GM19467 (cell line): ENCODE data around the gene PCLO.
"Not testable (repeated sequence)": the region's sequence is repeated elsewhere in the genome, so short reads cannot be mapped to it uniquely, and the experiment has no call there.

Experiments used
- ATAC-seq: cut with Tn5 transposase; IDR thresholded peaks from one replicate; pipeline ENCODE4 v1.9.1; 2021; ENCODE audit warnings: mild to moderate bottlenecking, moderate library complexity; ENCODE audit not compliant: unreplicated experiment

PCLO gene

GRCh38 chr7:83055197-83055596, 107.5 kb downstream of the PCLO start:
- ATAC-seq = no peak

GRCh38 chr7:83054472-83054871, 108.2 kb downstream of the PCLO start:
- ATAC-seq = no peak

- ATAC-seq = no peak
These were observed 108.7 kb downstream of the PCLO start for GRCh38 chr7:83053965-83054364.

- ATAC-seq = no peak
These were observed 122.2 kb downstream of the PCLO start for GRCh38 chr7:83040484-83040883.

- ATAC-seq = no peak
These were observed 123.9 kb downstream of the PCLO start for GRCh38 chr7:83038787-83039186.

GRCh38 chr7:83036721-83037380, 125.8 kb downstream of the PCLO start:
- ATAC-seq = no peak

- ATAC-seq = no peak
These were observed 126.6 kb downstream of the PCLO start for GRCh38 chr7:83036130-83036529.

- no peak for ATAC-seq
These were observed 130.5 kb downstream of the PCLO start for GRCh38 chr7:83032195-83032594.

- not testable (repeated sequence) for ATAC-seq
These were observed 138.6 kb downstream of the PCLO start for GRCh38 chr7:83023817-83024665.

GRCh38 chr7:83021032-83021431, 141.7 kb downstream of the PCLO start:
- no peak for ATAC-seq

GRCh38 chr7:83020161-83020560, 142.5 kb downstream of the PCLO start:
- no peak for ATAC-seq

GRCh38 chr7:83015916-83016315, 146.8 kb downstream of the PCLO start:
- no peak for ATAC-seq

- no peak for ATAC-seq
These were observed 148.1 kb downstream of the PCLO start for GRCh38 chr7:83014546-83014945.

- ATAC-seq = no peak
These were observed 150.7 kb downstream of the PCLO start for GRCh38 chr7:83011954-83012353.

GRCh38 chr7:83005410-83005809, 157.3 kb downstream of the PCLO start:
- ATAC-seq = no peak

- no peak for ATAC-seq
These were observed 161.2 kb downstream of the PCLO start for GRCh38 chr7:83001362-83002040.

GRCh38 chr7:82998436-82998835, 164.2 kb downstream of the PCLO start:
- ATAC-seq = no peak

- no peak for ATAC-seq
These were observed 177.4 kb downstream of the PCLO start for GRCh38 chr7:82985144-82985802.

- no peak for ATAC-seq
These were observed 182.4 kb downstream of the PCLO start for GRCh38 chr7:82980130-82980788.

- ATAC-seq = no peak
These were observed 186.7 kb downstream of the PCLO start for GRCh38 chr7:82975811-82976468.
